ENCODE data around the gene NELL2.
"Not testable (repeated sequence)": the region's sequence is repeated elsewhere in the genome, so short reads cannot be mapped to it uniquely, and the experiment has no call there.

The NELL2 gene

GRCh38 chr12:44774815-44775411 lies 101.2 kb downstream of the NELL2 start:
- ATAC-seq = no peak
- H3K4me3 Mint-ChIP-seq = no peak overlapping the region

GRCh38 chr12:44771485-44772021 lies 104.6 kb downstream of the NELL2 start:
- DNase-seq = no peak
- no peaks in the 10 kb centered on the region for H3K4me1 Mint-ChIP-seq
- no peaks in the 10 kb centered on the region for H3K27me3 Mint-ChIP-seq
- no peak overlapping the region for H3K4me3 Mint-ChIP-seq
- no peak for ATAC-seq
- no peaks in the 10 kb centered on the region for H3K9me3 Mint-ChIP-seq
- no peak overlapping the region for H3K27ac Mint-ChIP-seq

More at GRCh38 chr12:44774815-44775411, 101.2 kb downstream of the NELL2 start:
- no peaks in the 10 kb centered on the region for H3K9me3 Mint-ChIP-seq
- peaks cover 3% of the 10 kb centered on the region for H3K4me1 Mint-ChIP-seq
- H3K27me3 Mint-ChIP-seq = no peaks in the 10 kb centered on the region
- DNase-seq = peak; percentile 52 to 57
- peak overlapping the region in 1 of 2 donors; percentile 31 for H3K27ac Mint-ChIP-seq

DNA sequence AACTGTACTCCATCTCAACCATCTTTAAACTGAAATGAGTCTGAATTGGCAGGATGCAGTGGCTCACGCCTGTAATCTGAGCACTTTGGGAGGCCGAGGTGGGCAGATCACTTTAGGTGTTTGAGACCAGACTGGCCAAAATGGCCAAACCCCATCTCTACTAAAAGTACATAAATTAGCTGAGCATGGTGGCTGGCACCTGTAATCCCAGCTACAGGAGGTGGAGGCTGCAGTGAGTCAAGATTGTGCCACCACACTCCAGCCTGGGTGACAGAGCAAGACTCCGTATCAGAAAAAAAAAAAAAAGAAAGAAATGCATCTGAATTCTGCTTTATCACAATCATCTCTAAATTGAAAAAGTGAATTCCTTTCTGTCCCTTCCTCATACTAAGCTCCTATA lies 110.3 kb downstream of the NELL2 start:
- Mint-ChIP-seq H3K27ac (no peak overlapping the region), H3K4me1 (no peaks in the 10 kb centered on the region), H3K27me3 (no peaks in the 10 kb centered on the region), H3K9me3 (no peaks in the 10 kb centered on the region), H3K4me3 (no peak overlapping the region)
- no peak for DNase-seq
- ATAC-seq = no peak

DNA sequence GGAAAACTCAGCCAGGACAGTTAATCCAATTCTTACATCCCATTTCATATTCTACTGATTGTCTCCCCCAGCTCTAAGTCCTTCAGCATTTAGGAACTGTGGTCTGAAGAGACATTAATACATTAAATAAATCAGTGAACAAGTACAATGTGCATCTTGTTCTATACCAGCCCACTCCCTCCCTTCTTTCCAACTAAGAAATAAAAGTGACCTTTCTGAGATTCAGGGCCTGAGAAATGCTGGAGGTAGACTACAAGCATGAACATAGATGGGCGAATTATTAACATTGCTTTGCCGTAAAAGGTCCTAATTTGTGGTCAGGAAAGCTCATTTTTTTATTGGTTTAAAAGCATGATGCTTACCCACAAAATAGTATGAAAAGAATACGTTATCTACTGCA lies 113.1 kb downstream of the NELL2 start:
- no peaks in the 10 kb centered on the region for H3K9me3 Mint-ChIP-seq

GRCh38 chr12:44759289-44759688 lies 116.8 kb downstream of the NELL2 start:
- H3K27me3 Mint-ChIP-seq = no peaks in the 10 kb centered on the region
- no peak overlapping the region for H3K27ac Mint-ChIP-seq
- H3K9me3 Mint-ChIP-seq = no peaks in the 10 kb centered on the region
- H3K4me1 Mint-ChIP-seq = peaks cover 16% of the 10 kb centered on the region
- H3K4me3 Mint-ChIP-seq = no peak overlapping the region
- DNase-seq (no peak), ATAC-seq (peak; percentile 60)

More for the DNA sequence above, 113.1 kb downstream of the NELL2 start:
- Mint-ChIP-seq H3K4me3 (no peak overlapping the region), H3K27me3 (no peaks in the 10 kb centered on the region), H3K4me1 (peaks cover 15% of the 10 kb centered on the region), H3K27ac (no peak overlapping the region)
- ATAC-seq = no peak
- DNase-seq = no peak

DNA sequence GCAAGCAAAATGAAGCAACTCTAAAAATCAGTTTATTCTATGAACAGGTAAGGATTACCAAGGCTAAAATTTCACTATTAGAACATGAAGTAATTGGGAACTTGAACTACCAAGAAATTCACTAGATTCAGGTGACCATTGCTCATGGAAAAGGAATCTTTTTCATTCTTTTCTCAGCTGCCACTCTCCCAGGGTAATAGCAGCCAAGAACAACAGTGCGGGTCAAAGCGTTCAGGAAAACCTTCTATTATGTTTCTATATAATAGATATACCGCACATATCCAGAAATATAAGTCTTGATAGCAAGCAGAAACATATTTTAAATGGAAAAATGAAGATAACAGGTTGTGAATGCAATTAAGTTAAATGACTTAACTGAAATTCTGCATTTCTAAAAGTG lies 125.6 kb downstream of the NELL2 start:
- Mint-ChIP-seq H3K27me3 (no peaks in the 10 kb centered on the region), H3K9me3 (peaks cover 0 to 5% of the 10 kb centered on the region in 2 donors), H3K27ac (no peak overlapping the region), H3K4me3 (no peak overlapping the region), H3K4me1 (peaks cover 25% of the 10 kb centered on the region)
- DNase-seq (no peak), ATAC-seq (no peak)

GRCh38 chr12:44749566-44749965 lies 126.5 kb downstream of the NELL2 start:
- no peak overlapping the region for H3K4me3 Mint-ChIP-seq
- no peak overlapping the region for H3K27ac Mint-ChIP-seq
- DNase-seq = no peak
- H3K27me3 Mint-ChIP-seq = no peaks in the 10 kb centered on the region
- no peak for ATAC-seq
- H3K4me1 Mint-ChIP-seq = peaks cover 25% of the 10 kb centered on the region
- H3K9me3 Mint-ChIP-seq = peaks cover 0 to 5% of the 10 kb centered on the region in 2 donors

DNA sequence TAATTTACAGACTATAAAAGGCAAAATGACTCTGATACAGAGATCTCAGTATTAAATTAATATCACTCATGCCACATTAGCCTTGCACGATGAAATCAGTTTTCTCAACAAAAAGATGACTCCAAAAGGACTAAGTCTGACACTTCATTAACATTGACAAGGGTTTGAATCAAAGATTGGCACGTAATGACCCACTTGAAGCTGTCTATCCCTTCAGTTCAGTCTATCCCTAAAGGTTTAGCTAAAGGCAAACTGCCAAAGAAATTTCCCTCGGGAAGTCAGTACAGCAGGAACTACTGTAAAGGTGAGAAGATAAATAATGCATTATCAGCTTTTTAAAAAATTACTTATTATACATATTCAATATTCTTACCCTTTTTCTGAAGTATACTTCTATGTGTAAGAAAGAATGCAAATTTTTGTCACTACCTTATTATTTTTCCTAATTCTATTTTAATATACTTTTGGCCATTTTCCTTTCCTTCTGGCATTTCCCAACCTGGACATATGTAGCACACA lies 127.1 kb downstream of the NELL2 start:
- ATAC-seq (no peak), DNase-seq (no peak)
- no peaks in the 10 kb centered on the region for H3K27me3 Mint-ChIP-seq
- peaks cover 3 to 5% of the 10 kb centered on the region in 2 donors for H3K9me3 Mint-ChIP-seq
- no peak overlapping the region for H3K4me3 Mint-ChIP-seq
- no peak overlapping the region for H3K27ac Mint-ChIP-seq
- peaks cover 25% of the 10 kb centered on the region for H3K4me1 Mint-ChIP-seq

- H3K27ac Mint-ChIP-seq, H3K4me3 Mint-ChIP-seq, H3K27me3 Mint-ChIP-seq, H3K4me1 Mint-ChIP-seq, DNase-seq, ATAC-seq: not testable (repeated sequence)
- peaks cover 8 to 19% of the 10 kb centered on the region in 2 donors for H3K9me3 Mint-ChIP-seq
These were observed 134.7 kb downstream of the NELL2 start for GRCh38 chr12:44741292-44741980.

DNA sequence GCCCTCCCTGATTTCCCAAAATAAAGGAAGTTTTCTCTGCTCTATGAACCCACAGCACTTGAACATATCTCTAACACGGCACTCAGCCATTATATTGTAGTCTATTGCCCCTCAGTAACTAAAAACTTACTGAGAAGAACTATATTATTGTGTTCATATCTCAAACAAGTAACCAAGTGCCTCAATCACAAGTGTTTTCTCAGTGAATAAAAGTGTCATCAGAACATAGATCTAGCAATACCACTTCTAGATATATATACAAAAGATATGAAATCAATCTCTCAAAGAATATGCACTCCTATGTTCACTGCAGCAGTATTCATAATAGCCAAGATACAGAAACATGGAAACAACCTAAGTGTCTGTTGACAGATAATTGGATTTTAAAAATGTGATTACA lies 138.1 kb downstream of the NELL2 start:
- no peak overlapping the region for H3K27ac Mint-ChIP-seq
- peaks cover 8 to 15% of the 10 kb centered on the region in 2 donors for H3K9me3 Mint-ChIP-seq
- H3K4me1 Mint-ChIP-seq = no peaks in the 10 kb centered on the region
- H3K27me3 Mint-ChIP-seq = no peaks in the 10 kb centered on the region
- DNase-seq (no peak), ATAC-seq (no peak)
- no peak overlapping the region for H3K4me3 Mint-ChIP-seq

GRCh38 chr12:44728566-44728965 lies 147.5 kb downstream of the NELL2 start:
- H3K27ac Mint-ChIP-seq = no peak overlapping the region
- DNase-seq (no peak), ATAC-seq (no peak)
- no peak overlapping the region for H3K4me3 Mint-ChIP-seq
- no peaks in the 10 kb centered on the region for H3K27me3 Mint-ChIP-seq
- H3K9me3 Mint-ChIP-seq = peaks cover 27 to 33% of the 10 kb centered on the region in 2 donors
- peaks cover 26% of the 10 kb centered on the region for H3K4me1 Mint-ChIP-seq

DNA sequence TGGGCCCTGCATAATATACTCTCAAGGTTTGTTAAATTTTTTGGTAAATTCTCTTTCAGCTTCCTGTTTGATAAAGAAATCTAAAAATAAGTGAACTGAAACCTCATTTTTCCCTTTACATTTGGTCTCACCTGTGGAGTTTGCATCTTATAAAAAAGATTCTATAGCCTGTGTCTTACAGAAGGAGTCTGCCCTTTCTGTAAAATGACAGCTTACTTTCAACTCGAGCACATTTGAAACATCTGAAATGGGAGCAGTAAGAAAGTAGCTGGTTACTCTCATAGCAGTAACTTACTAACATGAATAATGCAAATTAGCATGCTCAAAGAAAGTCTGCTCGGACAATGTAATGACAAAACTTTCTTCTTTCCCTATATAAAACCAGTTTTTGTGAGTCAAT lies 155.8 kb downstream of the NELL2 start:
- H3K9me3 Mint-ChIP-seq = peaks cover 0 to 11% of the 10 kb centered on the region in 2 donors
- no peak for DNase-seq
- H3K27me3 Mint-ChIP-seq = no peaks in the 10 kb centered on the region
- peak overlapping the region in 1 of 2 donors; percentile 1 for H3K27ac Mint-ChIP-seq
- peaks cover 52% of the 10 kb centered on the region for H3K4me1 Mint-ChIP-seq
- H3K4me3 Mint-ChIP-seq = no peak overlapping the region
- ATAC-seq = no peak

DNA sequence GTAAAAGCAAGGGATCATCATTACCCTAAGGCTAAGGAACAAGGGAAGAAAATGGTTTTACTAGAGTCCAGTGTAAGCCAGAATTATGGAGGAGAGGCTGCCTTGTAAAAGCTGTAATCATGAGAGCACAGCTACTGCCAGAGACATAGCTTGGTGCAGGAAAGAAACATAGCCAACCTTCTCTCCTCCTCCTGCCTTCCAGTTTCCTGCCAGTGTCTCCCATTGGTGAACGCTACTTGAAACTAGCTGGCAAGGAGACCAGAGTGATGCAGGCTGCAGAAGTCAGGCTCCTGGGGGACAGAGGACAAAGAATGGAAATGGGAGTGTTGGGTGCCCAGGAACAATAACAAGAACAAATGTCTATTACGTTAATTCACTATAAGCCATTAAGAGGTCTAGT lies 158.5 kb downstream of the NELL2 start:
- ATAC-seq (no peak), DNase-seq (no peak)
- H3K4me1 Mint-ChIP-seq = peaks cover 36% of the 10 kb centered on the region
- no peaks in the 10 kb centered on the region for H3K9me3 Mint-ChIP-seq
- no peak overlapping the region for H3K4me3 Mint-ChIP-seq
- no peaks in the 10 kb centered on the region for H3K27me3 Mint-ChIP-seq
- peak overlapping the region in 1 of 2 donors; percentile 9 for H3K27ac Mint-ChIP-seq

- Mint-ChIP-seq H3K9me3 (no peaks in the 10 kb centered on the region), H3K27me3 (no peaks in the 10 kb centered on the region), H3K4me3 (no peak overlapping the region), H3K27ac (no peak overlapping the region), H3K4me1 (peaks cover 37% of the 10 kb centered on the region)
- DNase-seq (no peak), ATAC-seq (no peak)
These were observed 159.4 kb downstream of the NELL2 start for GRCh38 chr12:44716711-44717110.

GRCh38 chr12:44711736-44712135 lies 164.4 kb downstream of the NELL2 start:
- no peaks in the 10 kb centered on the region for H3K27me3 Mint-ChIP-seq
- H3K4me1 Mint-ChIP-seq = peaks cover 19% of the 10 kb centered on the region
- DNase-seq (no peak), ATAC-seq (no peak)
- H3K9me3 Mint-ChIP-seq = no peaks in the 10 kb centered on the region
- H3K27ac Mint-ChIP-seq = no peak overlapping the region
- H3K4me3 Mint-ChIP-seq = no peak overlapping the region

DNA sequence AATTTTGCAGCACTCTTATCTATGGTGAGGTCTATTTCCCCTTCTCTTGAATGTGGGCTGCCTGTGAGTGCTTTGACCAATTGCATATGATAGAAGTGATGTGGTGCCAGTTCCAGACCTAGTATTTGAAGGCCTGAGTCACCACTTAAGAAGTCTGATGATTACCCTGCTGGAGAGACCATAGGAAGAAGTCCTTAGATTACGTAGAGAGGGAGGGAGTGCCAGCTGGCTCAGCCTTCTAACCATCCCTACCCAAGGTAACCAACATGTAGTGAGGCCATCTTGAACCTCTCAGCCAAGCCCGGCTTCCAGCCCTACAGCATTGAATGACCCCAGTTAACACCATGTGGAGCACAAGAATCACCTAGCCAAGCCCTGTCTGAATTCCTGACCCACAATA lies 166.9 kb downstream of the NELL2 start:
- no peak for DNase-seq
- no peak for ATAC-seq
- peaks cover 16% of the 10 kb centered on the region for H3K4me1 Mint-ChIP-seq
- no peaks in the 10 kb centered on the region for H3K27me3 Mint-ChIP-seq
- no peak overlapping the region for H3K27ac Mint-ChIP-seq
- no peaks in the 10 kb centered on the region for H3K9me3 Mint-ChIP-seq
- no peak overlapping the region for H3K4me3 Mint-ChIP-seq
